HEK293 (cell line): ENCODE results near the gene LRCH4.

Experiments
- CTCF ChIP-seq: fragments of 450-650 bp; formaldehyde crosslinking; IDR thresholded peaks from 2 replicates; pipeline ENCODE4 v1.5.1; 2016; ENCODE audit warnings: missing biosample characterization, missing genetic modification characterization
- EGR2 ChIP-seq: fragments of 450-650 bp; formaldehyde crosslinking; IDR thresholded peaks from 2 replicates; pipeline ENCODE4 v1.5.1; 2016; ENCODE audit warnings: low read depth, missing biosample characterization, missing genetic modification characterization
- GLIS2 ChIP-seq: fragments of 450-650 bp; formaldehyde crosslinking; IDR thresholded peaks from 2 replicates; pipeline ENCODE4 v1.5.1; 2016; ENCODE audit warnings: missing biosample characterization, missing genetic modification characterization
- INSM2 ChIP-seq: fragments of 450-650 bp; formaldehyde crosslinking; IDR thresholded peaks from 2 replicates; pipeline ENCODE4 v1.5.1; 2016; ENCODE audit warnings: missing biosample characterization, missing genetic modification characterization
- KLF16 ChIP-seq: fragments of 450-650 bp; formaldehyde crosslinking; IDR thresholded peaks from 2 replicates; pipeline ENCODE4 v1.5.1; 2017; ENCODE audit warnings: missing biosample characterization, missing genetic modification characterization
- MZF1 ChIP-seq: fragments of 450-650 bp; formaldehyde crosslinking; IDR thresholded peaks from 2 replicates; pipeline ENCODE4 v1.5.1; 2017; ENCODE audit warnings: missing biosample characterization, missing genetic modification characterization, borderline replicate concordance
- RBAK ChIP-seq: fragments of 450-650 bp; formaldehyde crosslinking; IDR thresholded peaks from 2 replicates; pipeline ENCODE4 v1.5.1; 2016; ENCODE audit warnings: missing biosample characterization, missing genetic modification characterization
- SALL2 ChIP-seq: fragments of 450-650 bp; formaldehyde crosslinking; IDR thresholded peaks from 2 replicates; pipeline ENCODE4 v1.5.0; 2017; ENCODE audit warnings: missing biosample characterization, mild to moderate bottlenecking, missing genetic modification characterization, borderline replicate concordance
- SP2 ChIP-seq: fragments of 450-650 bp; formaldehyde crosslinking; IDR thresholded peaks from 2 replicates; pipeline ENCODE4 v1.5.1; 2016; ENCODE audit warnings: missing biosample characterization, missing genetic modification characterization
- WT1 ChIP-seq: fragments of 450-650 bp; formaldehyde crosslinking; IDR thresholded peaks from 2 replicates; pipeline ENCODE4 v1.5.1; 2016; ENCODE audit warnings: missing biosample characterization, missing genetic modification characterization
- ZBTB11 ChIP-seq: fragments of 450-650 bp; formaldehyde crosslinking; conservative IDR thresholded peaks from 2 replicates; pipeline ENCODE4 v1.5.1; 2016; ENCODE audit warnings: low read depth, missing biosample characterization, missing genetic modification characterization
- ZBTB21 ChIP-seq: fragments of 450-650 bp; formaldehyde crosslinking; IDR thresholded peaks from 2 replicates; pipeline ENCODE4 v1.5.1; 2017; ENCODE audit warnings: missing biosample characterization, missing genetic modification characterization
- ZBTB7A ChIP-seq: fragments of 450-650 bp; formaldehyde crosslinking; IDR thresholded peaks from 2 replicates; pipeline ENCODE4 v1.5.1; 2016; ENCODE audit warnings: low read depth, missing biosample characterization, missing genetic modification characterization
- ZFP69B ChIP-seq: fragments of 450-650 bp; formaldehyde crosslinking; IDR thresholded peaks from 2 replicates; pipeline ENCODE4 v1.5.1; 2016; ENCODE audit warnings: missing biosample characterization, missing genetic modification characterization
- ZNF133 ChIP-seq: fragments of 450-650 bp; formaldehyde crosslinking; IDR thresholded peaks from 2 replicates; pipeline ENCODE4 v1.5.1; 2016; ENCODE audit warnings: missing biosample characterization, missing genetic modification characterization
- ZNF140 ChIP-seq: fragments of 450-650 bp; formaldehyde crosslinking; IDR thresholded peaks from 2 replicates; pipeline ENCODE4 v1.5.1; 2016; ENCODE audit warnings: missing biosample characterization, missing genetic modification characterization
- ZNF174 ChIP-seq: fragments of 450-650 bp; formaldehyde crosslinking; IDR thresholded peaks from 2 replicates; pipeline ENCODE4 v1.5.0; 2017; ENCODE audit warnings: missing biosample characterization, mild to moderate bottlenecking, missing genetic modification characterization
- ZNF24 ChIP-seq: fragments of 450-650 bp; formaldehyde crosslinking; IDR thresholded peaks from 2 replicates; pipeline ENCODE4 v1.5.1; 2016; ENCODE audit warnings: missing biosample characterization, missing genetic modification characterization
- ZNF280C ChIP-seq: fragments of 450-650 bp; formaldehyde crosslinking; IDR thresholded peaks from 2 replicates; pipeline ENCODE4 v1.5.1; 2016; ENCODE audit warnings: missing biosample characterization, missing genetic modification characterization
- ZNF324 ChIP-seq: fragments of 450-650 bp; formaldehyde crosslinking; IDR thresholded peaks from 2 replicates; pipeline ENCODE4 v1.5.1; 2016; ENCODE audit warnings: missing biosample characterization, missing genetic modification characterization
- ZNF341 ChIP-seq: fragments of 450-650 bp; formaldehyde crosslinking; IDR thresholded peaks from 2 replicates; pipeline ENCODE4; 2016; ENCODE audit warnings: low read depth, missing biosample characterization, missing genetic modification characterization
- ZNF350 ChIP-seq: fragments of 450-650 bp; formaldehyde crosslinking; IDR thresholded peaks from 2 replicates; pipeline ENCODE4 v1.5.0; 2017; ENCODE audit warnings: missing biosample characterization, mild to moderate bottlenecking, missing genetic modification characterization
- ZNF354C ChIP-seq: fragments of 450-650 bp; formaldehyde crosslinking; IDR thresholded peaks from 2 replicates; pipeline ENCODE4 v1.5.1; 2016; ENCODE audit warnings: missing biosample characterization, missing genetic modification characterization, low read depth, borderline replicate concordance
- ZNF398 ChIP-seq: fragments of 450-650 bp; formaldehyde crosslinking; IDR thresholded peaks from 2 replicates; pipeline ENCODE4 v1.5.1; 2017; ENCODE audit warnings: missing biosample characterization, missing genetic modification characterization
- ZNF426 ChIP-seq: fragments of 450-650 bp; formaldehyde crosslinking; IDR thresholded peaks from 2 replicates; pipeline ENCODE4 v1.5.1; 2017; ENCODE audit warnings: missing biosample characterization, missing genetic modification characterization, mild to moderate bottlenecking, inconsistent platforms, moderate library complexity
- ZNF544 ChIP-seq: fragments of 450-650 bp; formaldehyde crosslinking; IDR thresholded peaks from 2 replicates; pipeline ENCODE4 v1.5.0; 2017; ENCODE audit warnings: missing biosample characterization, missing genetic modification characterization
- ZNF571 ChIP-seq: fragments of 450-650 bp; formaldehyde crosslinking; IDR thresholded peaks from 2 replicates; pipeline ENCODE4 v1.5.0; 2017; ENCODE audit warnings: missing biosample characterization, missing genetic modification characterization
- ZNF701 ChIP-seq: fragments of 450-650 bp; formaldehyde crosslinking; IDR thresholded peaks from 2 replicates; pipeline ENCODE4 v1.5.1; 2016; ENCODE audit warnings: missing biosample characterization, missing genetic modification characterization
- ZNF768 ChIP-seq: fragments of 450-650 bp; formaldehyde crosslinking; IDR thresholded peaks from 2 replicates; pipeline ENCODE4 v1.5.1; 2018; ENCODE audit warnings: missing biosample characterization, mild to moderate bottlenecking, missing genetic modification characterization

LRCH4 gene

GRCh38 chr7:100604028-100604975, 18.4 kb upstream of the LRCH4 start (continued):
- TF ChIP-seq CTCF (tag by site-specific recombination) (peak; percentile 97), GLIS2 (peak; percentile 94), MZF1 (tag by site-specific recombination) (0 out of 2 replicates have a peak, but pooled peaks have one; percentile 40), KLF16 (tag by site-specific recombination) (peak; percentile 62; the same call in 1 of the 2 replicates), ZNF280C (tag by site-specific recombination) (no peak), ZNF324 (0 out of 2 replicates have a peak, but pooled peaks have one; percentile 16), ZBTB7A (tag by site-specific recombination) (peak; percentile 21; the same call in 1 of the 2 replicates), RBAK (tag by site-specific recombination) (no peak), ZNF174 (no peak), ZFP69B (tag by site-specific recombination) (no peak), INSM2 (tag by site-specific recombination) (no peak), ZBTB21 (tag by site-specific recombination) (no peak), SALL2 (tag by site-specific recombination) (no peak), ZNF350 (tag by site-specific recombination) (no peak), WT1 (peak; percentile 27; the same call in 1 of the 2 replicates), ZNF398 (tag by site-specific recombination) (peak; percentile 97), ZNF544 (tag by site-specific recombination) (no peak), ZNF341 (tag by site-specific recombination) (peak; percentile 71), SP2 (tag by site-specific recombination) (peak; percentile 58), ZNF426 (tag by site-specific recombination) (no peak), ZNF133 (tag by site-specific recombination) (no peak), ZNF571 (no peak), ZNF24 (0 out of 2 replicates have a peak, but pooled peaks have one; percentile 21), ZBTB11 (tag by site-specific recombination) (peak; percentile 22; the same call in 1 of the 2 replicates), EGR2 (peak; percentile 73), ZNF701 (no peak), ZNF354C (tag by site-specific recombination) (no peak), ZNF768 (tag by site-specific recombination) (no peak), ZNF140 (tag by site-specific recombination) (no peak)
